HG03103 (cell line): ENCODE results near the gene TRIM52.

Experiments used
- ATAC-seq: cut with Tn5 transposase; IDR thresholded peaks from one replicate; pipeline ENCODE4 v1.9.1; 2021; ENCODE audit warnings: low read depth; ENCODE audit not compliant: unreplicated experiment

TRIM52 gene

GRCh38 chr5:181234455-181235306 lies 26.3 kb downstream of the TRIM52 start:
- ATAC-seq, result no peak

DNA sequence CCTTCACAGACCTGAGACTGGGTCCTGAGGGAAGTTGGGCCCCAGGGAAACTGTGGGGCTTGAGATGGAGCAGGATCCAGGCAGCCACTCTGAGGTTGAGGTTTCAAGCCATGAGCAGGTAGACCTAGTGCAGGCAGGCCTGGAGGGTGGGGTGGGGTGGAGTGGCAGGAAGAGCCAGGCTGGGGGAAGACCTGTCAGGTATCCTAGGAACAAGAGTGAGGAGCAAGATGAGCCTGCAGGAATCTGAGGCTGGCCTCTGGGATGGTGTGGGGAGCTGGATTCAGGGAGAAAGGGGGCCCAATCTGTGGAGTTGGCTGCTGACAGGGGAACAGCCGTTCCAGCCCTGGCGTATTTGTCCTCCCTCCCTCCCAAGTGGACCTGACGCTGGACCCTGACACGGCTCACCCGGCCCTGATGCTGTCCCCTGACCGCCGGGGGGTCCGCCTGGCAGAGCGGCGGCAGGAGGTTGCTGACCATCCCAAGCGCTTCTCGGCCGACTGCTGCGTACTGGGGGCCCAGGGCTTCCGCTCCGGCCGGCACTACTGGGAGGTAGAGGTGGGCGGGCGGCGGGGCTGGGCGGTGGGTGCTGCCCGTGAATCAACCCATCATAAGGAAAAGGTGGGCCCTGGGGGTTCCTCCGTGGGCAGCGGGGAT lies 27.0 kb downstream of the TRIM52 start:
- ATAC-seq, result no peak

GRCh38 chr5:181233088-181233800 lies 27.7 kb downstream of the TRIM52 start:
- no peak for ATAC-seq

DNA sequence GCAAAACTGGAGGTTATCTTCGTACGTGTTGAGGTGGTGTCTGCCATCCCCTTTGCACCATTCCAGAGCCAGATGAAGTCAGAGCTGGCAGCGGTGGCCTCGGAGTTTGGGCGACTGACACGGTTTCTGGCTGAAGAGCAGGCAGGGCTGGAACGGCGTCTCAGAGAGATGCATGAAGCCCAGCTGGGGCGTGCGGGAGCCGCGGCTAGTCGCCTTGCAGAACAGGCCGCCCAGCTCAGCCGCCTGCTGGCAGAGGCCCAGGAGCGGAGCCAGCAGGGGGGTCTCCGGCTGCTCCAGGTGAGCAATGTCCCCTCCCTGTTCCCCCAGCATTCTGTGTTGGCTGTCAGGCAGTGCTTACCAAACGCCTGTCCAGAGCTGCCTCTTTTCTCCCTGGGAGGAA lies 28.4 kb downstream of the TRIM52 start:
- ATAC-seq, result no peak

DNA sequence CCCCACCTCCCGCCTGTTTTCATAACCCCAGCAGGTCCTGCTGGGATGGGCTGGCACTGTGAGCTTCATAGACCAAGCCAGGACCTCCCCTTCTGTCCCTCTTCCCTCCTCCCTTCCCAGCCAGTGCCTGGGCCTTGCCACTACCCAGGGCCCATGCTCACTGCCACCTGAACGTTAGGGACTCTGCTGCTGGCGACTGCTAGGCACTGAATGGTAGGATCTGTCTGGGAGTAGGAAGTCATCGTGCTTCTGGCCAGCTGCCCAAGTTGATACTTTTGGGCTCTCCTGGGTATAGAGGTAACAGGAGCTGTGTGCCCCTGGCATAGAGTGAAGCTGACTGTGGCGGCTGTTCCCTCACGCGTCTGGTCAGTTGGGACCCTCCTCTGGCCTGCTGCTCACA lies 29.5 kb downstream of the TRIM52 start:
- no peak for ATAC-seq

GRCh38 chr5:181230551-181230950 lies 30.4 kb downstream of the TRIM52 start:
- no peak for ATAC-seq

GRCh38 chr5:181229996-181230395 lies 30.9 kb downstream of the TRIM52 start:
- ATAC-seq, result no peak

GRCh38 chr5:181224390-181225229 lies 36.3 kb downstream of the TRIM52 start:
- ATAC-seq, result no peak

DNA sequence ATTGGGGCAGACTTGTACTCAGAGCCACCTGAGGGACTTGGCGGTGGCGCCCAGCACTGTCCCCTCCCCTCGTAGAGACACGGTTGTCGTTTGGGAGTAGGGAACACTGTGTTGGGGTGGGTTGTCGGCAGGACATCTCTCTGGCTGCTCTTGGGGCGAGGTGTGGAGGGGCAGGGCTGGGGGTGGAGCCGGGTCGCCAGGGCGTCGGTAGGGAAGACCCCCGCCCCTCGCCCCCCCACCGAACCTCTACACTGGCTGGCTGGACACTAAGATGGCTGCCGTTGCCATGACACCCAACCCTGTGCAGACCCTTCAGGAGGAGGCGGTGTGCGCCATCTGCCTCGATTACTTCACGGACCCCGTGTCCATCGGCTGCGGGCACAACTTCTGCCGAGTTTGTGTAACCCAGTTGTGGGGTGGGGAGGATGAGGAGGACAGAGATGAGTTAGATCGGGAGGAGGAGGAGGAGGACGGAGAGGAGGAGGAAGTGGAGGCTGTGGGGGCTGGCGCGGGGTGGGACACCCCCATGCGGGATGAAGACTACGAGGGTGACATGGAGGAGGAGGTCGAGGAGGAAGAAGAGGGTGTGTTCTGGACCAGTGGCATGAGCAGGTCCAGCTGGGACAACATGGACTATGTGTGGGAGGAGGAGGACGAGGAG lies 37.1 kb downstream of the TRIM52 start:
- ATAC-seq, result no peak

DNA sequence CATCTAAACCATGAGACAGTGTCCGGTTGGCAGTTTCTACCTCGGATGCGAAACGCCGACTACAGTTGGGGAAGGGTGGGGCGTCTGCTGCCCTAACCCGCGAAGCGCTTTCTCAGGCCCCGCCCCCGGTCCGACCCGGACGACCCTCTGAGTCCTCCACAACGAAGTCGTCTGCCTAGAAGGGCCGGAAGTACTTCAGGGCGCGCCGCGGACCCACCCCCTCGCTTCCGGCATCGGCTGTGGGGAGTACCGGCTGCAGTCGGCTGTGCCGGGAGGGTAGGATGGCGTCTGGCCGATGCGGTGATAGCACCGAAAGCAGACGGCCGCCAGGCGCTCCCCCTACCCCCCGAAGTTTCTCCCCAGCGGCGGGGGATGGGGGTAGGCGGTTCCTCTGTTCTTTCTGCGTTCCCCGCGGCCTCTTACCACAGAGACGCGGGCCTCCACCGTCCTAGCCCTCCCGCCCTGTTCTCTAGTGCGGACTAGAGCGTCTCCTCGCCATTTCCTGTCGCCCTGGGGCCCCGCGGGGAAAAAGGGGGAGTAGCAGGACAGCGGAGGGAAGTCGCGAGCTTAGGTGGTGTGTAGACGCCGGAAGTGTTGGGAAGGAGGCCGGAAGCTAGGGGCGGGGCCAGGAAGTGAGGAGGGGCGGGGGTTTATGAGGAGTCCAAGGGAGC lies 37.8 kb downstream of the TRIM52 start, which contains the start of gene TRIM41:
TRIM41 (plus strand) TSS at position 224 of the 671 bp plus-strand sequence. CDS start 719 bp downstream, outside the sequence.
- ATAC-seq, result peak; percentile 52

DNA sequence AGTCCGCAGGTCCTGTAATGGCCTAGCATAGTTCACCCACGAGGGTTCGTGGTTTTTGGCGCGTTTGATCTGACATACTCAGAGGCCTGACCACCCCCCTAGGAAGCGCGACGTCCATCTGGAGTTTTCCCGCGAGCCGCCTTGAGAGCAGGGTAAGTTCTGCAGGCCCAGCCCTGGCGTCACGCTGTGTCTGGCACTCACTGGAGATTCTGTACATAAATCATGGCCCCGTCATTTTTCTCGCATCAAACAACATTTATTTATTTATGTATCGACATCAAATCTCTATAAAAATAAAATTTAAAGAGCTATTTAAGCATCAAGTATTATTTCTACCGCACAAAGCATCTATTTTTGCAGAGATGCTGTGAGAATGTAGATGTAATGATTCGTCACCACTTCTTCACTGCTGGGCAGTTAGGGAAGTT lies 38.3 kb downstream of the TRIM52 start:
- ATAC-seq, result no peak

DNA sequence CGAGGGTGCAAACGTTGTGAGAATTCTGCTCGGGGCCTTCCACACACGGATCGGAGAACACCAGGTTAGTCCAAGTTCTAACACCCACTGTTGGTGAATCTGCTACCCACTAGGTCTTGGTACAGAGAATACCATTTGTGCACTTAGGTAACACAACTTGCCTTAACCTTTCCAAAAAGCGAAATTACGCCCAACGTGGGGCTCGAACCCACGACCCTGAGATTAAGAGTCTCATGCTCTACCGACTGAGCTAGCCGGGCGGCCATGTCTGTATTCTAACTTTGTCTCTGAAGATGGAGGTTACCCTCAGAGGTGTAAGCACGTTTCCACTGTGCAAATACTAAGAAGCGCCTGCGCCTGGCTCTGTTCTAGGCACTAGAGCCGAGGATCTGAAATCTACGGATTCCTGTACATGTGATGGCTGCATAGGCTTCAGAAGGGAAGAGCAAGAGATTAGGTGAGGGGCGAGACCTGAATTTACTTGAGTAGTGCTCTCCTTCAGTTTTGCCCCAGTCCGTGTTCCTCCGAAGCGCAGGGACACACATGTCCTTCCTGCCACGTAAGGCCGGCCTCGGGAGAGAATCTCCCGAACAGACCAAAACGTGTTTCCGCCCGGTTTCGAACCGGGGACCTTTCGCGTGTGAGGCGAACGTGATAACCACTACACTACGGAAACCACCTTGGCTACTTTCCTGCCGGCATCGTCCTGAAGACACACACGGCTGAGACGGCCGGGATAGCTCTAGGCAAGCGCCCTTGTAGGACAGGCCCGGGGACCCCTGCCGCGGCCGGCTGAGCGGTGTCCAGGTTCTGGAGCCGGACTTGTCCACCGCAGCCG lies 38.9 kb downstream of the TRIM52 start:
- peak; percentile 19 for ATAC-seq

- ATAC-seq, result no peak
Measured at GRCh38 chr5:181221105-181221791, 39.7 kb downstream of the TRIM52 start.

- no peak for ATAC-seq
Measured at GRCh38 chr5:181220178-181220515, 40.8 kb downstream of the TRIM52 start.

- ATAC-seq, result no peak
Measured at GRCh38 chr5:181219262-181220177, 41.4 kb downstream of the TRIM52 start.

DNA sequence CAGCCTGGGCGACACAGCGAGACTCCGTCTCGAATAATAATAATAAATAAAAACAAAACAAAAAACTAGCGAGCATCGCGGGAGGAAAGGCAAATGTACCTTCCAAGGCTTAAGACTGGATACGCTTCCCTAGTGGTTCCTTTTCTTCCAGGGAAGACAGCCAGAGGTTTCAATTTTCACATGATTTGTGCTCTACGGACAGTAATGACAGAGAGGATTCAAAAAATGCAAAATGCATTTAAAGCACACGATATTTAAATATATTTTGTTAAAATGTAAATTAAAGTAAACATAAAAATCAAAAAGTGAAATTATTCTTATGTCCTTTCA lies 42.2 kb downstream of the TRIM52 start:
- no peak for ATAC-seq

DNA sequence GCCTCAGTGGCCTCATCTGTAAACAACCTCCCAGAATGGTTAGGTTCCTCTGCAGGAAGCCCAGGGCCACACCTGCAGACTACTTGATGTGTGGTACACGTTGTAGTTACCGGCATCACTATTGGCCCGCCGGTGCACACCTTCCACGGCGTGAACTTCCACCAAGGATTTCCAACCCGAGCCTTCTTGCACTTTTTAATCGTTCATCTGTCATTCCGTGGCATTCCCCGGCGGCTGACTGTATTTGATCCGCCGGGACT lies 43.2 kb downstream of the TRIM52 start:
- ATAC-seq, result no peak
